Kidney (tissue), 14 donors: ENCODE results near the gene CFD. TPM values are rescaled to one million over a fixed set of nuclear protein-coding genes. Genes with fewer than 3 reads are reported as not detected.

Experiments used
- DNase-seq, 5 donors: peaks; one replicate each; pipeline ENCODE4 v3.0.0-alpha.2; 2013 to 2020
- FAIRE-seq: peaks from 2 replicates; lab custom pipeline; 2012; peaks lifted over from hg19 to GRCh38; lab: Jason Lieb, UNC
- H3K27ac ChIP-seq, 2 donors: one replicate each; pipeline ENCODE4 v1.7.0; 2013; ENCODE audit warnings: low read depth in 2 of 2, low read length in 2 of 2, inconsistent platforms in 1 of 2
- H3K27me3 ChIP-seq: one replicate; pipeline ENCODE4 v1.7.1; 2013; ENCODE audit warnings: low read length, inconsistent platforms; ENCODE audit not compliant: control insufficient read depth, insufficient read depth
- H3K36me3 ChIP-seq, 3 donors: one replicate each; pipeline versions ENCODE4 v1.7.0 to v1.7.1; 2013; ENCODE audit warnings: low read length in 3 of 3, control low read depth in 1 of 3, inconsistent platforms in 1 of 3; ENCODE audit not compliant: insufficient read depth in 3 of 3, control insufficient read depth in 2 of 3
- H3K4me1 ChIP-seq, 3 donors: one replicate each; pipeline versions ENCODE4 v1.7.0 to v1.7.1; 2013; ENCODE audit warnings: low read length in 3 of 3, inconsistent platforms in 1 of 3, low read depth in 1 of 3; ENCODE audit not compliant: control insufficient read depth in 2 of 3, insufficient read depth in 2 of 3
- H3K4me3 ChIP-seq, 3 donors: one replicate each; pipeline versions ENCODE4 v1.7.0 to v1.8.1; 2013; ENCODE audit warnings: low read length in 3 of 3, control low read depth in 1 of 3, inconsistent platforms in 1 of 3
- H3K9ac ChIP-seq, 3 donors: one replicate each; pipeline versions ENCODE4 v1.7.0 to v1.7.1; 2013; ENCODE audit warnings: low read length in 3 of 3, control low read depth in 1 of 3, inconsistent platforms in 1 of 3
- H3K9me3 ChIP-seq, 3 donors: one replicate each; pipeline versions ENCODE4 v1.7.0 to v1.7.1; 2013; ENCODE audit warnings: low read length in 3 of 3, control low read depth in 1 of 3, inconsistent platforms in 1 of 3; ENCODE audit not compliant: control insufficient read depth in 2 of 3, insufficient read depth in 1 of 3
- intact Hi-C: fragments of 100-400 bp; cut with DNase I; formaldehyde crosslinking; loops from one replicate; pipeline ENCODE4 v1.11.1; 2022
- polyA plus RNA-seq: library from polyadenylated mRNA; stranded (reverse); fragments of 350-450 nt; fragmentation: Illumina TruSeq; extraction: RNeasy Lipid Tissue Mini Kit (QIAGEN cat#74804); gene quantifications from one replicate; pipeline ENCODE4 v1.2.3, GENCODE V29; 2014; ENCODE audit warnings: low read depth, low replicate concordance; ENCODE audit not compliant: insufficient read depth
- total RNA-seq: library from RNA; stranded (reverse); fragmentation: NEBNext Ultra II Directional; extraction: Animal tissue kit (Norgen Biotek cat#: 25700); gene quantifications from one replicate; pipeline ENCODE4 v1.2.1, GENCODE V29; 2021
- TF ChIP-seq, protein P1 (sequence below): IDR thresholded peaks from 3 replicates; pipeline ENCODE4 v1.5.1; 2012; ENCODE audit warnings: mild to moderate bottlenecking, moderate library complexity, borderline replicate concordance; ENCODE audit not compliant: insufficient read depth; ENCODE audit errors: extremely low read depth
- donor health status: control.
- donor health status: control.
- donor health status: control.
- donor health status: control.
- donor health status: control.
- donor health status: DM: yes; HTN: yes; CAD: no.
- donor health status: Normal renal cell carcinoma (clear cell type).

CFD gene
- total and polyA plus RNA-seq, 2 donors from 2014 or later, result 4.6 to 35.1 TPM

- Histone ChIP-seq H3K4me1 (no peaks in the 10 kb centered on the region), H3K27me3 (no peaks in the 10 kb centered on the region), H3K36me3 (no peaks in the 10 kb centered on the region), H3K4me3 (no peak overlapping the region), H3K27ac (no peak overlapping the region), H3K9ac (no peak overlapping the region), H3K9me3 (no peaks in the 10 kb centered on the region)
- FAIRE-seq (no peak), DNase-seq (peak in 1 of 5 donors; percentile 59)
- intact Hi-C loops, result no loop called here
- TF ChIP-seq, protein P1, sequence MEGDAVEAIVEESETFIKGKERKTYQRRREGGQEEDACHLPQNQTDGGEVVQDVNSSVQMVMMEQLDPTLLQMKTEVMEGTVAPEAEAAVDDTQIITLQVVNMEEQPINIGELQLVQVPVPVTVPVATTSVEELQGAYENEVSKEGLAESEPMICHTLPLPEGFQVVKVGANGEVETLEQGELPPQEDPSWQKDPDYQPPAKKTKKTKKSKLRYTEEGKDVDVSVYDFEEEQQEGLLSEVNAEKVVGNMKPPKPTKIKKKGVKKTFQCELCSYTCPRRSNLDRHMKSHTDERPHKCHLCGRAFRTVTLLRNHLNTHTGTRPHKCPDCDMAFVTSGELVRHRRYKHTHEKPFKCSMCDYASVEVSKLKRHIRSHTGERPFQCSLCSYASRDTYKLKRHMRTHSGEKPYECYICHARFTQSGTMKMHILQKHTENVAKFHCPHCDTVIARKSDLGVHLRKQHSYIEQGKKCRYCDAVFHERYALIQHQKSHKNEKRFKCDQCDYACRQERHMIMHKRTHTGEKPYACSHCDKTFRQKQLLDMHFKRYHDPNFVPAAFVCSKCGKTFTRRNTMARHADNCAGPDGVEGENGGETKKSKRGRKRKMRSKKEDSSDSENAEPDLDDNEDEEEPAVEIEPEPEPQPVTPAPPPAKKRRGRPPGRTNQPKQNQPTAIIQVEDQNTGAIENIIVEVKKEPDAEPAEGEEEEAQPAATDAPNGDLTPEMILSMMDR, result no peak
These were observed 40.0 kb downstream of the CFD start for GRCh38 chr19:899336-900042.

DNA sequence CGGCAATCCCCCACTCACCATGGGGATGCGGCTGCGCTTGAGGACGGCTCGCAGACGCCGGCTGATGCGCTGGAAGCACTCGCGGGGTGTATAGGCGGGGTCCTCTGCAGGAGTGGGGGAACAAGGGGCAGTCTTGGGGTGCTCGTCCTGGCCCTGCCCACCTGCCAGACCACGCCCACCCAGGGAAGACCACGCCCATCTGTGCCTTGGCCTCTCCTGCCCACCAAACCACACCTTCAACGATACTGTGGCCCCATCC lies 40.5 kb downstream of the CFD start:
- no peak for DNase-seq
- no peaks in the 10 kb centered on the region for H3K36me3 ChIP-seq
- H3K9me3 ChIP-seq, result no peaks in the 10 kb centered on the region
- TF ChIP-seq, protein P1, result no peak
- no peak for FAIRE-seq
- no peak overlapping the region for H3K9ac ChIP-seq
- no peak overlapping the region for H3K4me3 ChIP-seq
- no peak overlapping the region for H3K27ac ChIP-seq
- intact Hi-C loops, result no loop called here
- no peaks in the 10 kb centered on the region for H3K4me1 ChIP-seq
- H3K27me3 ChIP-seq, result no peaks in the 10 kb centered on the region

- H3K27me3 ChIP-seq, result no peaks in the 10 kb centered on the region
- no peaks in the 10 kb centered on the region for H3K4me1 ChIP-seq
- TF ChIP-seq, protein P1, result no peak
- H3K36me3 ChIP-seq, result no peaks in the 10 kb centered on the region
- intact Hi-C loops, result no loop called here
- DNase-seq (peak in 2 of 5 donors; percentile 13 to 74), FAIRE-seq (no peak)
- no peak overlapping the region for H3K9ac ChIP-seq
- no peaks in the 10 kb centered on the region for H3K9me3 ChIP-seq
- no peak overlapping the region for H3K4me3 ChIP-seq
- H3K27ac ChIP-seq, result no peak overlapping the region
These were observed 41.0 kb downstream of the CFD start for GRCh38 chr19:900302-901111.
